HG03457 (cell line): ENCODE results near the gene RTEL1.
"Not testable (repeated sequence)": the region's sequence is repeated elsewhere in the genome, so short reads cannot be mapped to it uniquely, and the experiment has no call there.

Source experiments
- ATAC-seq: cut with Tn5 transposase; IDR thresholded peaks from one replicate; pipeline ENCODE4 v1.9.1; 2021; ENCODE audit warnings: moderate number of reproducible peaks; ENCODE audit not compliant: unreplicated experiment

Gene RTEL1

DNA sequence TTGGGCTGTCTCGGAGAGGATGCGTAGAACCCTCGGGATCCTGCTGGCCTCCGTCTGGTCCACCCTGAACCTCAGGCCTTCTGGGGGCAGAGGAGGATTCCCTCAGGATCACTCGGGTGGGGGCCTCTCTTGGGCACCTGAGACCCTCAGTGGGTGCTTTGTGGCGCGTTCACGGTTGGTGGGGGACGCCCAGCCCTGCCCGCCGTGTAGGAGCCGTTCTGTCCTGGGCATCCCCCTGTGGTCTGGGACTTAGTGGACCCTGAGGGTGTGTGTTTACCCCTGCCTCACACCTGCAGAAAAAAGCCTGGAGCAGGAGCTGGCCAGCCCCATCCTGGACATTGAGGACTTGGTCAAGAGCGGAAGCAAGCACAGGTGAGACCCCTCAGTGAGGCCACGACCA is 7.6 kb downstream of the RTEL1 start:
- no peak for ATAC-seq

- ATAC-seq: no peak
Measured at GRCh38 chr20:63667858-63668257, 9.7 kb downstream of the RTEL1 start.

- no peak for ATAC-seq
Measured at GRCh38 chr20:63668351-63668750, 10.2 kb downstream of the RTEL1 start.

DNA sequence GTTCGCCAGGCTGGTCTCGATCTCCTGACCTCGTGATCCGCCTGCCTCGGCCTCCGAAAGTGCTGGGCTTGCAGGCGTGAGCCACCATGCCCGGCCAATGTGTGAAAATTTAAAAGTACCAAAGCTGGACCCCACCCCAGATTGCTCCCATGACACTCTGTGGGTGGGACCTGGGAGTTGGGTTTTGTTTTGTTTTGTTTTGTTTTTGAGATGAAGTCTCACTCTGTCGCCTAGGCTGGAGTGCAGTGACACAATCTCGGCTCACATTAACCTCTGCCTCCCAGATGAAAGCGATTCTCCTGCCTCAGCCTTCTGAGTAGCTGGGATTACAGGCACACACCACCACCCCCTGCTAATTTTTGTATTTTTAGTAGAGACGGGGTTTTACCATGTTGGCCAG is 13.6 kb downstream of the RTEL1 start:
- not testable (repeated sequence) for ATAC-seq

GRCh38 chr20:63672666-63673065 is 14.6 kb downstream of the RTEL1 start:
- no peak for ATAC-seq

DNA sequence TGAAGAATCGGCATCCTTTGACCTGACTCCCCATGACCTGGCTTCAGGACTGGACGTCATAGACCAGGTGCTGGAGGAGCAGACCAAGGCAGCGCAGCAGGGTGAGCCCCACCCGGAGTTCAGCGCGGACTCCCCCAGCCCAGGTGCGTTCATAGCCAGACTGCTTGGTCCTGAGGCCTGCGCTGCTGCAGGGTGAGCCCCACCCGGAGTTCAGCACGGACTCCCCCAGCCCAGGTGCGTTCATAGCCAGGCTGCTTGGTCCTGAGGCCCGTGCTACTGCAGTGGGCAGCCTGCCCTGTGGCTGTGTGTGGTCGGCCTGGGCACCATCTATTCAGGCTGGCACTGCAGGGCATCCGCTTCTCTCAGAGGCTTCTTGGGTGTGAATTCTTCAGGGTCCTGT is 15.8 kb downstream of the RTEL1 start:
- ATAC-seq: no peak

DNA sequence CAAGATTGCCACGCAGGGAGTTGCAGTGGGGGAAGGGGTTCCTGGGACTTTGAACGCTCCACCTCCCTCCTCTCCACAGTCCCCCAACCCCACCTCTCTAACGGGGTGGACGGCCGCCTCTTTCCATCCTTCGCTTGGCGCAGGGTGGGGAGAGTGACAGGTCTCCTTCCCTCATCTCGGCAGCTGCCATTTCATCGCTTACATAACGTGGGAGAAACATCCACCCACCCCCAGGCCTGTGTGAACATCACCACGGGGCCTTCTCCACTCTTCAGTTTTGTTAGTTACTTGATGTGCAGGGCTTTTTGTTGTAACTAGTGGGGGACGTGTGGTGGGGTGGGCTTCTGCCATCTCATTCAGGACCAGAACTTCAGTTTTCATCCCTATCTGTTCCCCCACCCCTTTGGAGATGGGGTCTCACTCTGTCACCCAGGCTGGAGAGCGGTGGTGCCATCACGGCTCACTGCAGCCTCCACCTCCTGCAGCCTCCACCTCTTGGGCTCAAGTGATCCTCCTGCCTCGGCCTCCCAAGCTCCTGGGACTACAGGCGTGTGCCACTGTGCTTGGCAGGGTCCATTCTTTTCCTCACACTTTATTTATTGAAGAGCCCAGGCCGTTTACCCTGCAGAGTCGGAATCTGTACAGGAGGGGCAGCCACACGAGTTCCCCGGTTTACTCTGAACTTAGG is 17.7 kb downstream of the RTEL1 start:
- ATAC-seq: no peak

DNA sequence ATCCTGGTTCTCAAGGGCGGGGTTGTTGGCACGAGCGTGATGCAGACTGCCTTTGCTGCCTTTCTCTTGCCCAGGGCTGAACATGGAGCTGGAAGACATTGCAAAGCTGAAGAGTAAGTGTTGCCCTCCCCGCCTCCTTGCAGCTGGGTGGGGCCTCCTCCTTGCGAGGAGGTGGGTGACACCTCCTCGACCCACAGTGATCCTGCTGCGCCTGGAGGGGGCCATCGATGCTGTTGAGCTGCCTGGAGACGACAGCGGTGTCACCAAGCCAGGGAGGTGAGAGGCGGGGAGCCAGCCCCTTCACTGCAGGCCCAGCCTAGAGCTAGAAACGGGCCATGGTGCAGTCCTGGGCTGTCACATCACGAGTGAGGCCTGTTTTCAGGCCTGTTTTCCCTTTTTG is 20.0 kb downstream of the RTEL1 start:
- ATAC-seq: no peak

DNA sequence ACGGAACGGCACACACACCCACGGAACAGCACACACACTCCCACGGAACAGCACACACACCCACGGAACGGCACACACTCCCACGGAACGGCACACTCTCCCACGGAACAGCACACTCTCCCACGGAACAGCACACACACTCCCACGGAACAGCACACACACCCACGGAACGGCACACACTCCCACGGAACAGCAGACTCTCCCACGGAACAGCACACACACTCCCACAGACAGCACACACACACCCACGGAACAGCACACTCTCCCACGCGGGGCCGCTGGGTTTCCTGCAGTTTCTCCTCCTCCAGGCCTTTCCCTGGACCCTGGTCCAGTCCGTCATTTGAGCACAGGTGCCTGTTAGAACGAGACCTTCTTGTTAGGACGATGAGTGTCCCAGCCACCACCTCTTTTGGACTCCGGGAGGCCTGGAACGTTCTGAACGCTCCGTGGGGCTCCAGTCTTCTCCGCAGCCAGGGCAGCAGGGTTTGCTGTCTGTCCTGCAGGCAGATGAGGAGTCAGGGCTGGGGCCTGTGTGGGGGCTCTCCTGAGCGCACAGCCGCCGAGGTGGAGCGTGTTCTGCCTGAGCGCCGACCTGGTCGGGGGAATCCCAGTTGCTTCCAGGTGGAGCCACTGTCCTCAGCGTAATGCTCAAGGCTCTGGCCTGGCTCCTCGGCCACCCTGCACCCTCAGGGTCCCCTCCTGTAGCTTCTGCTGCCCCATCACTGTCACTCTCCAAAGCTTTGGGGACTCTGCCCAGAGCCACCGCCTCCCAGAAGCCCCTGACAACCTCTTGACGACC is 20.8 kb downstream of the RTEL1 start:
- no peak for ATAC-seq

- no peak for ATAC-seq
Measured at GRCh38 chr20:63679799-63680305, 21.7 kb downstream of the RTEL1 start.

- no peak for ATAC-seq
Measured at GRCh38 chr20:63680427-63680826, 22.3 kb downstream of the RTEL1 start.

DNA sequence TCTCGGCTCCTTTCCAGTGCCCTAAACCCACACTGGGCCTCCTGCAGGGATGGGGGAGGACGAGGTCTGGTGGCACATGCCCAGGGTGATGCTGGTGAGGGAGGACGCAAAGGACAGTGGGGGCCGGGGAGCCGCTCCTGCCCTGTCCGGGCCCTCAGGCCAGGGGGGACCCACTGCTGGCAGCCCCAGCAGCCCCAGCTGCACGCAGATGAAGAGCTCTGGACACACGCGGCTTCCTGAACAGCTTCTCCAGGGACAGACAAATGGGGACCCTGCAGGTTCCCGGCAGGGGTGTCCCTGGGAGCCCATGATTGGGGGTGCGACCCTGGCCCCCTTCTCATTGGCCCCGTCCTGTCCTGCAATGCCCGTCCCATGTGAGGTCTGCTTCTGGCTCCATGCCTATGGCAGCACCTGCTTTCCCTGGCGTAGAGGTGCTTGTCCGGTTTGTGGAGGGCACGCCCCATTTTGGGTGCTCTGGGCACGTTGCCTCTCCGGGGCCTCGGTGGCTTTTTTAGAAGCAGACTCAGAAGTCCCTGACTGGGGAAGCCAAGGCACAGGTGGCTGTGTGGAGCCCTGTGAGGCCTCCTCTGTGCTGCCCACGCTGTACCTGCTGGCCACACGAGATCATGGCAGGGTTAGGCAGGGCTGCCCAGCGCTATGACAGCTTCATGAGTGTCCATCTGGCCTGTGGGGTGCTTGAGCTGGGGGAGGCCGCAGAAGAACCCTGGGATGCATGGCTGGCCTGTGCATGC is 22.9 kb downstream of the RTEL1 start:
- no peak for ATAC-seq

DNA sequence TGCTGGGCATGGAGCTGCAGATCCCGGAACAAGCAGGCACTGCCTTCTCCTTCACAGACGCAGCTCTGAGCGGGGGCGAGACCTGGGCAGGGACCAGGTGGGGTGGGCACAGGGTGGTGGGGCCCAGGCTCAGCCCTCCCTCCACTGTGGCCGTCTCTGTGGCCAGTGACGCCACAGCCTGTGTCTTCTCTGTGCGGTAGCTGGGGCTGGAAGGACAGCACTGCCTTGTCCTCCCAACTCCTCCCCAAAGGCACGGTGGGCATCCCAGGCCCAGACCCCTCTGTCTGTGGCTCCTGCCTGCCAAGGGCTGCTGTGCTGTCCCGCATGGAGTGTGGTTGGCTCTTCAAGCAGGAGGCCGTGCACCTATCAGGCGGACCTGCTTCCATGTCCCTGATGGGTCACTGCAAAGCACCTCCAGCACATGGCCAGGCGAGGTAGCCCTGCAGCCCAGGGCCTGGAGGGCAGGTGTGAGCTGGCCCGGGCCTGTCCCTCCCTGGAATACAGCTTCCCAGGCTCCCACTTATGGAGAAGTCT is 23.6 kb downstream of the RTEL1 start:
- ATAC-seq: no peak

DNA sequence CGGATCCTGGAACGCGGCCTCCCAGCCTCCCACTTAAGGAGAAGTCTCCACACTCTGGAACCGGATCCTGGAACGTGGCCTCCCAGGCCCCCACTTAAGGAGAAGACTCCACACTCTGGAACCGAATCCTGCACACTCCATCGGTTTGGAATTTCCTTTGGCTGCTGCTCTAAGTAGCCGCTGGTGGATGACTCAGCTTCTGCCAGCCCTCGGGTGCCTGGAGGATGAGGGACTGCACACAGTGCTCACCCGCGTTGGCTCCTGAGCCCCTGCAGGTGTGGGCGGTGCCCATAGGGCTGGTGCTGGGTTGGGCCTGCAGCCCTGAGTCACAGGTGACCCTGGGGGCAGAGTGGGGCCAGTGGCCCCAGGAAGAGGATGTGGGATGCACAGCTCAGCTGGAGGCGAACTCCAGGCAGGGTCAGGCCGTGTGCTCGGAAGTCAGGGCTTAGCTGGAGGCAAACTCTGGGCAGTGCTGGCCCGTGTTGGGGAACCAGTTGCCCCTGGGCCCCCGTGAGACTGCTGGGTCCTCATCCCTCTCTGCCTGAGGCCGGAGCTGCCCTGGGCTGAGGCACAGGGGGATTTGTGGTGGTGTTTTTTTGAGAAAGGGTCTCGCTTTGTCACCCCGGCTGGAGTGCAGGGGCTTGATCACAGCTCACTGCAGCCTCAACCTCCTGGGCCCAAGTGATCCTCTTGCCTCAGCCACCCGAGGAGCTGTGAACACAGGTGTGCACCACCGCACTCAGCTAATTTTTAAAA is 24.4 kb downstream of the RTEL1 start:
- no peak for ATAC-seq

DNA sequence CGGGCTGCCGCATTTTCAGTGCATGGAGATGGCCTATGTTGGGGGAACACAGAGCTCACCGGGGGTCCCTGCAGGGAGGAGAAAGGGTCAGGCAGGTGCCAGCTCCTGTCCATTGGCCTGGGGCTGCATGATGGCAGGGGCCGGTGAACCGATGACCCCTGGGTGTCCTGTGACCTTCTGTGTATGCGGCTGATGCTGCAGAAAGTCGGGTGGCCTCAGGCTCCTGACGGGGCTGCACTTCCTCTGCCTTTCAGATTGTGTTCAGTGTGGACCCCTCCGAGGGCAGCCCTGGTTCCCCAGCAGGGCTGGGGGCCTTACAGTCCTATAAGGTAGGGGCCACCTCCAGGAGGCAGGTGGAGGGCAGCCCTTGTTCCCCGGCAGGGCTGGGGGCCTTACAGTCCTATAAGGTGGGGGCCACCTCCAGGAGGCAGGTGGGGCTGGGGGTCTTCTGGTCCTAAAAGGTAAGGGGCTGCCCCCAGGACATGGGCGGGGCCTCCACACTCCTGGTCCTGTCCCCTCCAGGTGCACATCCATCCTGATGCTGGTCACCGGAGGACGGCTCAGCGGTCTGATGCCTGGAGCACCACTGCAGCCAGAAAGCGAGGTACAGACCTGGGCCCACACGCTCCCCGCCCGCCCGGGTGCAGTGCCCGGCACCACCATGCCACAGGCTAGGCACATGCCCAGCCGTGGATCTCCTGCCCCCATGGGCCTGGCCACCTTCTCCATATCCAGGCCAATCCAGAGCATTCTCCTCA is 27.3 kb downstream of the RTEL1 start:
- ATAC-seq: no peak

- ATAC-seq: no peak
Measured at GRCh38 chr20:63686094-63686491, 28.0 kb downstream of the RTEL1 start.

DNA sequence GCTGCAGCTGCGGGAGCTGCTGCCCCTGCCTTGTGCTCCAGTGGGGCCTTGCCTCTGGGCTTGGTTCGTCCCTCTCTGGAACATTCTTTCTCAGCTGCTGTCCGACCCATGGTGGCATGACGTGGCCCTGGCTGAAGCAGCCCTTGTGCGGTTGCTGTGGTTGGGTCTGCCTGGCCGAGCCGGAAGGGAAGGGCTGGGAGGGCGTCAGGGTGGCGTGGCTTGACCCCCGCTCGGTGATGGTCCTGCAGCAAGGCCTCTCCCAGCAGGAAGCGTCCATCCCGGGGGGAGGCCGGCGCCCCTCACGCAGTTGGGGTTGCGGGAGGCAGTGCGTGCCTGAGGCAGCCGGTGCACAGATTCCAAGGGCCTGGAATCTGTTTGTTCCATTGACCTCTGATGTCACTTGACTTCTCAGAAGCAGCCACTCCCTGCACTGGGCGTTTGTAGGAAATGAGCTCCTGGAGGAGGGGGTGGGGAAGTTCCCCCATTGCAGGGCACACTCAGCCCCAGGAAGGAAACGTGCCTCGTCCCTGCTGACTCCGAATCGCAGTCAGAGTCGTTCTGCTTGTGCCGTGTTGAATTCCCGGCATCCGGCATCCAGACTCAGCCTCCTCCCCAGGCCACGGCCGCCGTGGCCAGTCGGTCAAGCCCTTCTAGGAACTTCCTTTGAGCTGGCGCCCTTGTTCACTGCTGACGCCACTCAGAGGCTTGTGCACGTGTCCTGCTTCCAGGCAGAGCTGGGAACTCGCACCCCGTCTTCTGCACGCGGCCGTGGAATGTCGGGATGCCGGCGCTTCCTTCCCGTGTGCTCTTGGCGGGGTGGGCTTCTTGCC is 28.6 kb downstream of the RTEL1 start:
- ATAC-seq: no peak

DNA sequence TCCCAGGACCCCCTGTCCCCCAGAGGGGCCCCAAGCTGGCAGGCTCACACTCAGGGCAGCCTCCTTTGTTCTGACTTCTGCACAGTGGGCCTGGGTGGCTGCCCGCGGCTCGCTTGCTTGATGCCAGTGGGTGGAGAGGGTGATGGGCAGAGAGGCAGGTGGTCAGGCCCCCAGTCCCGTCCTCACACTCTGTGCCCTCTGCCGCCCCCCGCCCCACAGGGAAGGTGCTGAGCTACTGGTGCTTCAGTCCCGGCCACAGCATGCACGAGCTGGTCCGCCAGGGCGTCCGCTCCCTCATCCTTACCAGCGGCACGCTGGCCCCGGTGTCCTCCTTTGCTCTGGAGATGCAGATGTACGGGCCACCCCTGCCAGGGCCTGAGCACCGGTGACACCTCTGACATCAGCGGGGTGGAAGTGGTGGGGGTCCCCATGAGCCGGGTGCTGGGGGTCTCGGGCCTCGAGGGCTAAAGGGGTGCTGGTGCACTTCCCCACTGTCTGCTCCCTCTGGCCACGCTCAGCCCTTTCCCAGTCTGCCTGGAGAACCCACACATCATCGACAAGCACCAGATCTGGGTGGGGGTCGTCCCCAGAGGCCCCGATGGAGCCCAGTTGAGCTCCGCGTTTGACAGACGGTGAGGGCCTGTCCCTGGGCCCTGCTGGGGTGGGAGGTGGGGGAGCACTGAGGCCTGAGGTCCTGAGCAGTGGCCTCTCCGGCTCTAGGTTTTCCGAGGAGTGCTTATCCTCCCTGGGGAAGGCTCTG is 29.5 kb downstream of the RTEL1 start:
- no peak for ATAC-seq
